Panc1 (cell line): ENCODE data around the gene TMEM92. TPM values are rescaled to one million over a fixed set of nuclear protein-coding genes. Genes with fewer than 3 reads are reported as not detected.

Source experiments
- ATAC-seq: fragments of 200-7000 bp; cut with Tn5 transposase; 2 replicates; pipeline ENCODE4 v1.9.1; 2020; ENCODE audit warnings: mild to moderate bottlenecking, moderate library complexity
- BruUV-seq: library from RNA; stranded (reverse); fragments of 400-500 nt; replicated peaks from 2 replicates; lab custom pipeline; 2021; lab: Mats Ljungman, UMichigan
- CTCF ChIA-PET: fragments of 300-600 bp; sonication (Branson Sonifier 250); formaldehyde crosslinking; loops from one replicate; lab custom pipeline; 2022; ENCODE audit warnings: antibody characterized with exemption; lab: Charles Lee
- POLR2A ChIA-PET: fragments of 300-600 bp; sonication (Branson Sonifier 250); formaldehyde crosslinking; loops from one replicate; lab custom pipeline; 2022; ENCODE audit warnings: antibody characterized with exemption; lab: Charles Lee
- DNase-seq: peaks from one replicate; pipeline ENCODE4 v3.0.0-alpha.2; 2010; ENCODE audit warnings: low read depth, low spot score
- H3K27ac ChIP-seq: 2 replicates; pipeline ENCODE4 v1.5.1; 2011; ENCODE audit warnings: mild to moderate bottlenecking, low read length, inconsistent platforms
- H3K27me3 ChIP-seq: fragments of 200-500 bp; sonication (Bioruptor generic); 2 replicates; pipeline ENCODE4 v1.6.0; 2014; ENCODE audit warnings: low read length, inconsistent platforms; ENCODE audit not compliant: control insufficient read depth, insufficient read depth
- H3K36me3 ChIP-seq: fragments of 200-500 bp; sonication (Bioruptor generic); 2 replicates; pipeline ENCODE4 v1.5.1; 2014; ENCODE audit warnings: inconsistent platforms, mild to moderate bottlenecking, low read length, moderate library complexity; ENCODE audit not compliant: control insufficient read depth, insufficient read depth
- H3K4me1 ChIP-seq: 2 replicates; pipeline ENCODE4 v1.5.1; 2011; ENCODE audit warnings: inconsistent platforms, mild to moderate bottlenecking, low read length, moderate library complexity; ENCODE audit not compliant: control insufficient read depth, insufficient read depth
- H3K4me3 ChIP-seq, 2 experiments: 2 replicates each; pipeline ENCODE4 v1.5.1; 2011 to 2012; ENCODE audit warnings: low read depth in 2 of 2, low read length in 2 of 2, mild to moderate bottlenecking in 2 of 2, inconsistent platforms in 1 of 2, moderate library complexity in 1 of 2
- H3K9me3 ChIP-seq: fragments of 200-500 bp; sonication (Bioruptor generic); 2 replicates; pipeline ENCODE4 v1.5.1; 2014; ENCODE audit warnings: low read depth, mild to moderate bottlenecking, inconsistent platforms, low read length, moderate library complexity; ENCODE audit not compliant: control insufficient read depth, insufficient read depth
- CTCF ChIP-seq: fragments of 450-650 bp; IDR thresholded peaks from 2 replicates; pipeline ENCODE4 v1.5.1; 2017; ENCODE audit warnings: mild to moderate bottlenecking
- POLR2AphosphoS5 ChIP-seq: IDR thresholded peaks from 2 replicates; pipeline ENCODE4 v1.6.1; 2012; ENCODE audit warnings: mild to moderate bottlenecking, low read depth, low read length, moderate library complexity
- REST ChIP-seq, 2 experiments: IDR thresholded peaks; 2 replicates each; pipeline ENCODE4 v1.6.1; 2011 to 2012; ENCODE audit warnings: low read depth in 2 of 2, control low read depth in 1 of 2, low read length in 1 of 2, mild to moderate bottlenecking in 1 of 2, moderate library complexity in 1 of 2; ENCODE audit not compliant: insufficient read depth in 1 of 2
- SIN3A ChIP-seq: IDR thresholded peaks from 2 replicates; pipeline ENCODE4 v1.6.1; 2012; ENCODE audit warnings: low read depth, mild to moderate bottlenecking, low read length, moderate library complexity, borderline replicate concordance; ENCODE audit not compliant: insufficient read depth
- TCF7L2 ChIP-seq: IDR thresholded peaks from 2 replicates; pipeline ENCODE4 v1.6.1; 2011; ENCODE audit warnings: mild to moderate bottlenecking, low read depth, low read length, inconsistent platforms
- in situ Hi-C: cut with HindIII; loops from 2 replicates; pipeline ENCODE4 v1.10.0; 2016; ENCODE audit warnings: low sequenced_read_pairs, low pct_unique_long_range_greater_than_20kb
- intact Hi-C: fragments of 100-400 bp; cut with micrococcal nuclease; formaldehyde crosslinking; loops from one replicate; pipeline ENCODE4 v1.10.0; 2022; ENCODE audit not compliant: unreplicated experiment
- total RNA-seq: library from RNA; stranded (reverse); gene quantifications from one replicate; pipeline ENCODE4 v1.2.1, GENCODE V29; 2021; ENCODE audit not compliant: unreplicated experiment

The TMEM92 gene
- total RNA-seq, 1 experiment from 2014 or later, result 0.54 TPM

GRCh38 chr17:50234581-50234980, 39.7 kb upstream of the TMEM92 start:
- POLR2A ChIA-PET, result no interaction called here
- intact Hi-C loops, result no loop called here

GRCh38 chr17:50237901-50238300, 36.4 kb upstream of the TMEM92 start:
- no peak overlapping the region for H3K4me3 ChIP-seq
- TF ChIP-seq CTCF (no peak), REST (IDR thresholded peaks at IDR 0.05; ENCODE audit: insufficient read depth in 1 of 2, low read depth in 2 of 2, low read length in 1 of 2) (no peak), POLR2AphosphoS5 (no peak), TCF7L2 (no peak), SIN3A (no peak)
- POLR2A ChIA-PET, result no interaction called here
- in situ Hi-C loops (no loop called here), intact Hi-C loops (no loop called here)
- DNase-seq, result no peak
- no peaks in the 10 kb centered on the region for H3K36me3 ChIP-seq
- BruUV-seq, result no TSS peak
- no peaks in the 10 kb centered on the region; the same call in 1 of the 2 replicates for H3K27me3 ChIP-seq
- H3K4me1 ChIP-seq, result no peaks in the 10 kb centered on the region
- H3K9me3 ChIP-seq, result no peaks in the 10 kb centered on the region
- H3K27ac ChIP-seq, result no peak overlapping the region
- CTCF ChIA-PET, result no interaction called here
- no peak for ATAC-seq

More at GRCh38 chr17:50234581-50234980, 39.7 kb upstream of the TMEM92 start:
- no peak for TF ChIP-seq SIN3A
- TF ChIP-seq TCF7L2, result no peak
- no peak for TF ChIP-seq POLR2AphosphoS5
- TF ChIP-seq REST (IDR thresholded peaks at IDR 0.05; ENCODE audit: insufficient read depth in 1 of 2, low read depth in 2 of 2, low read length in 1 of 2), result no peak
- no TSS peak for BruUV-seq
- DNase-seq (no peak), ATAC-seq (no peak)
- Histone ChIP-seq H3K36me3 (no peaks in the 10 kb centered on the region), H3K9me3 (no peaks in the 10 kb centered on the region), H3K27ac (no peak overlapping the region), H3K4me3 (no peak overlapping the region), H3K4me1 (no peaks in the 10 kb centered on the region), H3K27me3 (peaks cover 3% of the 10 kb centered on the region; the same call in 1 of the 2 replicates)
- in situ Hi-C loops, result no loop called here
- CTCF ChIA-PET, result no interaction called here
